ENCODE data around the gene UNC80.

The UNC80 gene

GRCh38 chr2:209918251-209918650 is 146.6 kb downstream of the UNC80 start:
- no peak for DNase-seq

GRCh38 chr2:209922116-209922515 is 150.5 kb downstream of the UNC80 start:
- DNase-seq: no peak

- no peak for DNase-seq
These were observed 157.7 kb downstream of the UNC80 start for GRCh38 chr2:209929369-209929768.

- peak; percentile 1 for DNase-seq
These were observed 162.2 kb downstream of the UNC80 start for GRCh38 chr2:209933499-209934483.

- no peak for DNase-seq
These were observed 164.6 kb downstream of the UNC80 start for GRCh38 chr2:209936106-209936666.

GRCh38 chr2:209937893-209938292 is 166.3 kb downstream of the UNC80 start:
- DNase-seq: no peak

GRCh38 chr2:209938906-209939305 is 167.3 kb downstream of the UNC80 start:
- DNase-seq: no peak

GRCh38 chr2:209940936-209941335 is 169.3 kb downstream of the UNC80 start:
- no peak for DNase-seq

- DNase-seq: no peak
These were observed 170.8 kb downstream of the UNC80 start for GRCh38 chr2:209942426-209942825.

- DNase-seq: no peak
These were observed 171.4 kb downstream of the UNC80 start for GRCh38 chr2:209942936-209943605.

GRCh38 chr2:209943776-209944175 is 172.1 kb downstream of the UNC80 start:
- DNase-seq: no peak

- DNase-seq: no peak
These were observed 174.9 kb downstream of the UNC80 start for GRCh38 chr2:209946539-209946938.

GRCh38 chr2:209956271-209956670 is 184.6 kb downstream of the UNC80 start:
- no peak for DNase-seq

- no peak for DNase-seq
These were observed 186.4 kb downstream of the UNC80 start for GRCh38 chr2:209958016-209958415.

GRCh38 chr2:209960045-209960444 is 188.4 kb downstream of the UNC80 start:
- no peak for DNase-seq

- DNase-seq: no peak
These were observed 189.3 kb downstream of the UNC80 start for GRCh38 chr2:209960676-209961630.

- DNase-seq: no peak
These were observed 194.1 kb downstream of the UNC80 start for GRCh38 chr2:209965723-209966122.

GRCh38 chr2:209969692-209970091 is 198.1 kb downstream of the UNC80 start:
- DNase-seq: no peak

GRCh38 chr2:209970271-209970670 is 198.6 kb downstream of the UNC80 start:
- DNase-seq: no peak

- no peak for DNase-seq
These were observed 199.1 kb downstream of the UNC80 start for GRCh38 chr2:209970711-209971110.

- no peak for DNase-seq
These were observed 201.7 kb downstream of the UNC80 start for GRCh38 chr2:209973328-209973727.

- no peak for DNase-seq
These were observed 202.9 kb downstream of the UNC80 start for GRCh38 chr2:209974576-209974975.
